Measurements from ENCODE around the gene PLAC8L1. TPM values are rescaled to one million over a fixed set of nuclear protein-coding genes. Genes with fewer than 3 reads are reported as not detected.

Gene PLAC8L1
- total and polyA plus RNA-seq, 4 experiments from 2014 or later: 0.58 TPM; not detected in 3

DNA sequence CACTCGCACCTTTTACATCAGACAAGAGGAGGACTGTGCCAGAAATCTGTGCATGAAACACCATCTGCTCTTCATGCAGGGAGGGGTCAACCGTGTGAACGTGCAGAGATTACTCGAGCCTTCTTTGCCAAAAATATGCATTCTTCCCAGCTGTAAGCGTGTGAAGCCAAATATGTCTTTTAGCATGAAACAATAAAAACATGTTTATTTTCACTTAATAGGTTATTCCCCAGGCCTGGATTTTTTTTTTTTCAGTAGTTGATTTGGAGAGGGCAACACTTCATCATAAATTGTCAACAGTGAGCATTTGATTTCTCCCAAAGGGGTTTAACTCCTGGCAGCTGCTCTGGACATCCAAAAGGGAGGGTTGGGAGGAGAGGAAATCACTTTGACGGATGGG is 23.8 kb downstream of the PLAC8L1 start:
- CTCF ChIA-PET (ENCODE audit: partially characterized antibody): no interaction called here

DNA sequence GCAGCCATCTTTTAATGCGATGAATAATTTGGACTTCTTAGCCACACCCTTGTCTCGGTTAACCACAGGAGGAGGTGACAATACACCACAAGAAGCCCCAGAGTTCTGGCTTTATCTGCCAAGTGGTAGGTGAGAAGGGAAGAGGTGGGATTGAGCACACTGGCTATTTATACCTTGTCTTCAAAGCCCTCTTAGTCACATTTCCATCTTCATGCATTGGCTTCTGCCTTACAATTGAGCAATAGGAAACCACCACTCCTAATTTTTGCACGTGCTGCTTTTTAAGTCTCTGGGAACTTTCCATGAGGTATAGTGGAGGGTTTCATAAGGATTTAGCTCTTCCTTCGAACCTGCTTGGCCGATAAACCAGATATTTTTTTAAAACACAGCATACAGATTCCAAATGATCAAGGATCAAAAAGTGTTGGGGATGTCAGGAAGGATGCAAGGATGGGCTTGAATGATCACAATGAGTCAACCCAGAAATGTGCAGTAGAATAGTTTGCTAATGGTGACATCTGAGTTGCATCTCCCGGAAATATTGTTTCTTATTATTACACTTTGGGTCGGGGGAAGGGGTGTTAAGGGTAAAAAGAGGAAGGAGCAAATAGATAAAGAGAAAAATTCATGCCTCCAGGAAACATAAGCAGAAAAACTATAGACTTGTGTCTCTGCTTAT is 25.5 kb downstream of the PLAC8L1 start:
- H3K9me3 ChIP-seq (ENCODE audit: control insufficient read depth in 1 of 2, low read length in 2 of 2): no peaks in the 10 kb centered on the region
- H3K4me3 Mint-ChIP-seq: peak overlapping the region in 2 of 8 donors; percentile 18 to 32
- ChIA-PET POLR2A (ENCODE audit: partially characterized antibody) (no interaction called here), CTCF (ENCODE audit: partially characterized antibody) (no interaction called here)
- DNase-seq: peak in 2 of 5 donors; percentile 1 to 8
- H3K27me3 ChIP-seq (ENCODE audit: insufficient read depth, low read length): no peaks in the 10 kb centered on the region
- no peaks in the 10 kb centered on the region for H3K36me3 ChIP-seq (ENCODE audit: insufficient read depth, low read length)
- H3K9me3 Mint-ChIP-seq: no peaks in the 10 kb centered on the region
- intact Hi-C loops (cut with micrococcal nuclease): no loop called here
- H3K27me3 Mint-ChIP-seq: peaks cover 3 to 8% of the 10 kb centered on the region in 2 donors
- no peaks in the 10 kb centered on the region for H3K36me3 Mint-ChIP-seq
- H3K4me3 ChIP-seq (ENCODE audit: low read length in 2 of 2): no peak overlapping the region
- no peak overlapping the region for H3K27ac ChIP-seq (ENCODE audit: low read depth, low read length)
- H3K27ac Mint-ChIP-seq: no peak overlapping the region
- peaks cover 9% of the 10 kb centered on the region for H3K4me1 ChIP-seq (ENCODE audit: insufficient read depth, low read length)
- peaks cover 7 to 14% (median 12%) of the 10 kb centered on the region in 4 donors for H3K4me1 Mint-ChIP-seq

More for the DNA sequence above, 23.8 kb downstream of the PLAC8L1 start:
- Mint-ChIP-seq H3K27ac (no peak overlapping the region), H3K27me3 (peaks cover 2 to 3% of the 10 kb centered on the region in 2 donors), H3K4me3 (no peak overlapping the region), H3K4me1 (peaks cover 7 to 14% (median 12%) of the 10 kb centered on the region in 4 donors), H3K9me3 (no peaks in the 10 kb centered on the region), H3K36me3 (no peaks in the 10 kb centered on the region)
- H3K27me3 ChIP-seq (ENCODE audit: insufficient read depth, low read length): no peaks in the 10 kb centered on the region
- no peaks in the 10 kb centered on the region for H3K9me3 ChIP-seq (ENCODE audit: control insufficient read depth in 1 of 2, low read length in 2 of 2)
- POLR2A ChIA-PET (ENCODE audit: partially characterized antibody): no interaction called here
- H3K36me3 ChIP-seq (ENCODE audit: insufficient read depth, low read length): no peaks in the 10 kb centered on the region
- H3K27ac ChIP-seq (ENCODE audit: low read depth, low read length): no peak overlapping the region
- no peak for DNase-seq
- no peak overlapping the region for H3K4me3 ChIP-seq (ENCODE audit: low read length in 2 of 2)
- H3K4me1 ChIP-seq (ENCODE audit: insufficient read depth, low read length): peaks cover 9% of the 10 kb centered on the region
- intact Hi-C loops (cut with micrococcal nuclease): no loop called here

DNA sequence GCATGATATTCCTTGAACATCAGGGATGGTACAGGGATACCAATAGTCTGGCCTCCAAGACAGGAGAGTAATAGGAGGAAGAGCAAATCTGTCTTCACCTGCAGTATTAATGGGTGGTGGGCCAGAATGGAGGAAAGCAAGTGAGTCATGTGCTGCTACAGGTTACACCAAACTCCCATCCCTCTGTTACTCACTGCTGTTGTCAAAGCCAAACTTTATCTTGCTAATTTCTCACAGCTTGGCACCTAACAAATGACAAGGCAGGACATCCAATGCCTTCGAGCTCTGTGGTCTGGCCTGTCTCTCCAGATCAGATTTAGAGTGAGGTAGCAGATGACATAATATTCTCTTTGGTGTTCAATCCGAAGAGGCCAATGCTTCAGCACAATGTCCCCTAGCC is 26.8 kb downstream of the PLAC8L1 start:
- Mint-ChIP-seq H3K27me3 (peaks cover 0 to 10% of the 10 kb centered on the region in 2 donors), H3K27ac (no peak overlapping the region), H3K9me3 (no peaks in the 10 kb centered on the region), H3K4me1 (peaks cover 7 to 14% (median 12%) of the 10 kb centered on the region in 4 donors), H3K36me3 (no peaks in the 10 kb centered on the region), H3K4me3 (no peak overlapping the region)
- ChIA-PET CTCF (ENCODE audit: partially characterized antibody) (no interaction called here), POLR2A (ENCODE audit: partially characterized antibody) (no interaction called here)
- DNase-seq: no peak
- H3K4me1 ChIP-seq (ENCODE audit: insufficient read depth, low read length): peaks cover 9% of the 10 kb centered on the region
- H3K4me3 ChIP-seq (ENCODE audit: low read length in 2 of 2): no peak overlapping the region
- no peaks in the 10 kb centered on the region for H3K27me3 ChIP-seq (ENCODE audit: insufficient read depth, low read length)
- H3K9me3 ChIP-seq (ENCODE audit: control insufficient read depth in 1 of 2, low read length in 2 of 2): no peaks in the 10 kb centered on the region
- no peak overlapping the region for H3K27ac ChIP-seq (ENCODE audit: low read depth, low read length)
- intact Hi-C loops (cut with micrococcal nuclease): no loop called here
- H3K36me3 ChIP-seq (ENCODE audit: insufficient read depth, low read length): no peaks in the 10 kb centered on the region

DNA sequence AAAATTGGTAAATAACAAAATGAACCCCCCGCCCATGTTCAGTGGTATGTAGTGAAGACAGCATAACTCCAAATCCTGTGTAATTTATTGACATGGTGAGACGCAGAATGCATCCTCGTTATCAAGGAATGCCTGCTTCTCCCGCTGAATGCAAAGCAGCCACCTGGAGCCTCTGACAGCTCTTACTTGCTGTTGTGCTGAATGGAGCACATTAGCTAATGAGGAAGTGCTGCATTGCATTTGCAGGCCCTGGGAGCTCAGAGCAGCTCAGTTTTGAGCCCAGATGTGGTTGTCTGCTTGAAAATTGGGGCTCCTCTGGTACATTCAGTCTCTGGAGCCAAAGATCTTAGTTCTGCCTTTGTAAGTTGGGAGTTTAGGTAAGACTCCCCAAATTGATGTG is 28.9 kb downstream of the PLAC8L1 start:
- no peaks in the 10 kb centered on the region for H3K36me3 ChIP-seq (ENCODE audit: insufficient read depth, low read length)
- intact Hi-C loops (cut with micrococcal nuclease): no loop called here
- Mint-ChIP-seq H3K9me3 (no peaks in the 10 kb centered on the region), H3K4me3 (no peak overlapping the region), H3K27me3 (peaks cover 2 to 12% of the 10 kb centered on the region in 2 donors), H3K27ac (no peak overlapping the region), H3K4me1 (peaks cover 7 to 14% (median 12%) of the 10 kb centered on the region in 4 donors), H3K36me3 (no peaks in the 10 kb centered on the region)
- H3K4me3 ChIP-seq (ENCODE audit: low read length in 2 of 2): no peak overlapping the region
- peaks cover 9% of the 10 kb centered on the region for H3K4me1 ChIP-seq (ENCODE audit: insufficient read depth, low read length)
- CTCF ChIA-PET (ENCODE audit: partially characterized antibody): no interaction called here
- no peak overlapping the region for H3K27ac ChIP-seq (ENCODE audit: low read depth, low read length)
- no peaks in the 10 kb centered on the region for H3K27me3 ChIP-seq (ENCODE audit: insufficient read depth, low read length)
- no peak for DNase-seq
- POLR2A ChIA-PET (ENCODE audit: partially characterized antibody): no interaction called here
- H3K9me3 ChIP-seq (ENCODE audit: control insufficient read depth in 1 of 2, low read length in 2 of 2): no peaks in the 10 kb centered on the region

DNA sequence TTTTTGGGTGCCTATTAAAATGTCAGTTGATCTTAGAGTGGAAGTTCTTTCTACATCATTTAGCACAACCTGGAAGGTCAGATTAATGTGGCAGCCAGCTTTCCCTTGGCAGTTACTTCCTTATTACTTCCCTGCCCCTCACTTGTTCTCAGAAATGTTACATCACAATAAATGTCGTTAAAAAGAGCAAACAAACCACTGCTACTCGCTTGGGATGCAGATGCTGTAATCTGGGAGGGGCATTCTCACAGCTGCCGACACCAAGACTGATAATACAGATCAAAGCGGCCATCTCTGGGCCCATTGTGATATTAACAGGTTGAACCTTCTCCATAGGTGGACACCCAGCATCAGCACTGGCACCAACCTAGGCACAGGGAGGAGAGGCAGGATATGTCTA is 29.3 kb downstream of the PLAC8L1 start:
- H3K4me1 ChIP-seq (ENCODE audit: insufficient read depth, low read length): peaks cover 9% of the 10 kb centered on the region
- ChIA-PET POLR2A (ENCODE audit: partially characterized antibody) (no interaction called here), CTCF (ENCODE audit: partially characterized antibody) (no interaction called here)
- H3K36me3 ChIP-seq (ENCODE audit: insufficient read depth, low read length): no peaks in the 10 kb centered on the region
- H3K27ac ChIP-seq (ENCODE audit: low read depth, low read length): no peak overlapping the region
- Mint-ChIP-seq H3K36me3 (no peaks in the 10 kb centered on the region), H3K9me3 (no peaks in the 10 kb centered on the region), H3K4me3 (no peak overlapping the region), H3K4me1 (peaks cover 7 to 14% (median 12%) of the 10 kb centered on the region in 4 donors), H3K27ac (no peak overlapping the region), H3K27me3 (peaks cover 2 to 12% of the 10 kb centered on the region in 2 donors)
- no peak overlapping the region for H3K4me3 ChIP-seq (ENCODE audit: low read length in 2 of 2)
- no peaks in the 10 kb centered on the region for H3K27me3 ChIP-seq (ENCODE audit: insufficient read depth, low read length)
- H3K9me3 ChIP-seq (ENCODE audit: control insufficient read depth in 1 of 2, low read length in 2 of 2): no peaks in the 10 kb centered on the region
- no peak for DNase-seq
- intact Hi-C loops (cut with micrococcal nuclease): no loop called here

DNA sequence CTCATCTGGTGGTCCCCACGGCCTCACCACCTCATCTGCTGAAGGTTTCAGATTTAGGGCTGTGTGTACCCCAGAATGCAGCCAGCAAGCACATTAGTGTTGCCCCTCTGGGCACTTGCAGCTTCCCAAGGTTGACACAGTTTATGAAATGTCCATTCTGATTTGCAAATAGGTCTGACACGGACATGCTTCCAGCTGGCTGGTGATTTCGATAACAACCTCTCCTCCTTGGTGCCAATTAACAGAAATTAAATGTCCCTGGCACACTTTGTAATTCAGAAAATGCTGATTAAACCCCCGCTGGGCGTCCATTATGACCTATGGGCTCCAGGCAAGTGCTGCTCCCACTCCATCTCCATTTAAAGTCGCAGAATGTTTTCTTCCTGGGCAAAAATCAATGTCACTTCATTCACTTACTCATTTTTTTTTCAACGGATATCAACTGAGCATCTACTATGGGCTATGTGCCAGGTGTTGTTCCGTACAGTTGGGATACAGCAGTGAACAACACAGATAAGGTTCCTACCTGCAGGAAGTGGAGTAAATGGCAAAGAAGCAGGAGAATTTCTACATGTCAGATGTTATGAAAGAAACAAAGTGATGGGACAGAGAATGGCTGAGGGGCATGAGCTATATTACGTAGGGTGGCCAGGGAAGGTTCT is 32.0 kb downstream of the PLAC8L1 start:
- Histone ChIP-seq H3K9me3 (ENCODE audit: control insufficient read depth in 1 of 2, low read length in 2 of 2) (no peaks in the 10 kb centered on the region), H3K27ac (ENCODE audit: low read depth, low read length) (no peak overlapping the region), H3K4me3 (ENCODE audit: low read length in 2 of 2) (no peak overlapping the region), H3K36me3 (ENCODE audit: insufficient read depth, low read length) (no peaks in the 10 kb centered on the region), H3K4me1 (ENCODE audit: insufficient read depth, low read length) (no peaks in the 10 kb centered on the region), H3K27me3 (ENCODE audit: insufficient read depth, low read length) (no peaks in the 10 kb centered on the region)
- H3K4me1 Mint-ChIP-seq: no peaks in the 10 kb centered on the region
- H3K27me3 Mint-ChIP-seq: peaks cover 2 to 12% of the 10 kb centered on the region in 2 donors
- DNase-seq: no peak
- H3K4me3 Mint-ChIP-seq: no peak overlapping the region
- ChIA-PET CTCF (ENCODE audit: partially characterized antibody) (interaction anchor here (0.6 kb wide), 1 partner anchor 137 kb away, joined by 3 read pairs; the partner anchor contains the start of gene SH3RF2), POLR2A (ENCODE audit: partially characterized antibody) (no interaction called here)
- H3K36me3 Mint-ChIP-seq: no peaks in the 10 kb centered on the region
- H3K27ac Mint-ChIP-seq: no peak overlapping the region
- intact Hi-C loops (cut with micrococcal nuclease): no loop called here
- H3K9me3 Mint-ChIP-seq: no peaks in the 10 kb centered on the region

DNA sequence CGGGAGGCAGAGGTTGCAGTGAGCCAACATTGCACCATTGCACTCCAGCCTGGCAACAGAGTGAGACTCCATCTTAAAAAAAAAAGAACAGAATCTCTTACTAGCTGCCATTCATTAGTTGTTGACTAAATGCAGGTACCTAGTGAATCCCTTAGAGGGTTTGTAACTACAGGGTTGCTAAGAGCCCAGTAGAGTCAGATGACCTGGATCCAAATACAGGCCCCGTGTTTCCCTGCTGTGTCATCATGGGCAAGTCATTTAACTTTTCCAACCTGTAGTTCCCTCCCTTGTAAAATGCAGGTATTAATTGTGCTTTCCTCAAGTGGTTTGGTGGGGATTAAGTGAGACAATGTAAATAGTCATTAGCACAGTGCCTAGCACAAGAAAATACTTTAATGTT is 32.8 kb downstream of the PLAC8L1 start:
- Mint-ChIP-seq H3K27ac (no peak overlapping the region), H3K36me3 (no peaks in the 10 kb centered on the region), H3K4me1 (no peaks in the 10 kb centered on the region), H3K27me3 (peaks cover 2 to 12% of the 10 kb centered on the region in 2 donors), H3K4me3 (no peak overlapping the region), H3K9me3 (peaks cover 0 to 2% (median 0%) of the 10 kb centered on the region in 8 donors)
- Histone ChIP-seq H3K27ac (ENCODE audit: low read depth, low read length) (no peak overlapping the region), H3K9me3 (ENCODE audit: control insufficient read depth in 1 of 2, low read length in 2 of 2) (no peaks in the 10 kb centered on the region), H3K4me3 (ENCODE audit: low read length in 2 of 2) (no peak overlapping the region), H3K27me3 (ENCODE audit: insufficient read depth, low read length) (no peaks in the 10 kb centered on the region), H3K36me3 (ENCODE audit: insufficient read depth, low read length) (no peaks in the 10 kb centered on the region), H3K4me1 (ENCODE audit: insufficient read depth, low read length) (no peaks in the 10 kb centered on the region)
- DNase-seq: no peak
- intact Hi-C loops (cut with micrococcal nuclease): no loop called here
- POLR2A ChIA-PET (ENCODE audit: partially characterized antibody): no interaction called here
- CTCF ChIA-PET (ENCODE audit: partially characterized antibody): no interaction called here

Measured in CD4-positive, alpha-beta memory T cell (primary cell).